ENCODE results near the gene STK32C.

The STK32C gene

GRCh38 chr10:132195366-132196075 is 112.2 kb downstream of the STK32C start:
- no peak for DNase-seq

DNA sequence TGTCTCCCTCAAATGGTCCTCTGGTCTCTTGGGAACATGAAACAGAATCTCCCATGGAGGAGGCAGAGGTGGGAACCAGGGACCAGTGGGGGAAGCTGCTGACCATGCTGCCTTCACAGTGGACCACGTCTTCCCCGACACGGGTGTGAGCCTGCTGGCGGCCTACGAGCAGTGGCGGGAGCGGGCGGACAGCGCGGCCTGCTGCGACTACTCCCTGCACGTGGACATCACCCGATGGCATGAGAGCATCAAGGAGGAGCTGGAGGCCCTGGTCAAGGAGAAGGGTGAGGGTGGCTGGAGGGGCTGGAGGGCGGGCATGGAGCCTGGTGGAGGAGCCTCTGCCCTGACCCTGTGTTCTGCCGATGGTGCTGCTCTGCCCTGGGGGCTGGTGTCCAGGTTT is 113.0 kb downstream of the STK32C start:
- no peak for DNase-seq

- DNase-seq: no peak
These were observed 113.7 kb downstream of the STK32C start for GRCh38 chr10:132193907-132194552.

GRCh38 chr10:132192991-132193665 is 114.6 kb downstream of the STK32C start:
- no peak for DNase-seq

GRCh38 chr10:132192076-132192975 is 115.4 kb downstream of the STK32C start:
- DNase-seq: no peak

- DNase-seq: no peak
These were observed 117.8 kb downstream of the STK32C start for GRCh38 chr10:132189810-132190422.

DNA sequence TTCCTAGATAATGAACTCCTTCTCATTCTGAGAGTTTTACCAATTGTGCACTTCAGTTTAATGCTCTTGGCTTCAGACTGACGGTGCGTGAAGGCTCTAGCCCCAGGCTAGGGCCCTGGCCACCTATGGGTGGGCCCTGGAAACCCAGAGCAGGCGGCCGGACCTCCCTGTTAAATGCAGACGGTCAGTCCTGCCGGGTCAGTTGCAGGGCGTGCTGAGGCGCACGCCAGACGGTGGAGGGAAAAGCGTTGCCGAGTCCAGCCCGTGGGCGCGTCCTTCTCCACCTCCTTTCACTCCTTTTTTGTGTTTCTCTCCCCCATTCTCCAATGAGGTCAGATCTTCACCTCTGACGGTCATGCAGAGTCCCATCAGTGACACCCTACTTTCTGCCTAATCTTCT is 118.7 kb downstream of the STK32C start:
- no peak for DNase-seq

- no peak for DNase-seq
These were observed 119.4 kb downstream of the STK32C start for GRCh38 chr10:132188331-132188730.

DNA sequence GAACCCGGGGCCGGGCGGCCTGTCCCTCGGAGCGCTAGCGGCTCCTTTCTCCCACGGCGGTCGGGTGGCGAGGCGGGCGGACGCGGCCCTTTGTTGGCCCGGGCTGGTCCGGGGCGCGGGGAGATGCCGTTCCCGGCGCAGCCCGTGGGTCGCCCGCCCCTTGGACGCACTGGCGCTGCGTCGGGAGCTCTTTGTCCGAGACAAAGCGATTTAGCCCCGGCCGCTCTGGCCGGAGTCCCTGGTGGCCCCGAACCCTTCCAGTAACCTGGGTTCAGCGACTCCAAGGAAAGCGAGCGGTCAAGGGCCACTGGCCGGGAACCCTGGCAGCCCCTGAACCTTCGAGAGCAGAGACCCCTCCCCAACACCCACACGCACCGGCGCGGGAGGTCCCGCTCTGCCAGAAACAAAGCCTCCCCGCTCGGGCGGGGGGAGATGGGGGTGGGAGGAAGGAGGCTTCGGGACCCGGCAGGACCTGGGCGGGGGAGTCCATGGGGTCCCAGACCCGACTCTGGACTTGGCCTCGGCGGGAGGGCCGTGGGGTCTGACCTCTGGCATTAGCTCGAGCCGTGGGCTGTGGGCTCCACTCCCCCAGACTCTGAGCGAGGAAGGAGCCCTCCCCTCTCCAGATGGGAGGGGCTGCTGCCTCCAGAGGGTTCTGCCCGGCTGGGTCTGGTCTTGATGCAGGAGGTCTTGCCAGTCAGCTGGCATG is 120.2 kb downstream of the STK32C start:
- DNase-seq: no peak

- DNase-seq: peak; percentile 15
These were observed 121.0 kb downstream of the STK32C start, which contains the start of gene DPYSL4 for GRCh38 chr10:132186488-132187429. DPYSL4 (plus strand) TSS chr10:132186948; CDS start chr10:132187064, 116 bp downstream.

- peak; percentile 23 for DNase-seq
These were observed 121.9 kb downstream of the STK32C start for GRCh38 chr10:132185601-132186487.

DNA sequence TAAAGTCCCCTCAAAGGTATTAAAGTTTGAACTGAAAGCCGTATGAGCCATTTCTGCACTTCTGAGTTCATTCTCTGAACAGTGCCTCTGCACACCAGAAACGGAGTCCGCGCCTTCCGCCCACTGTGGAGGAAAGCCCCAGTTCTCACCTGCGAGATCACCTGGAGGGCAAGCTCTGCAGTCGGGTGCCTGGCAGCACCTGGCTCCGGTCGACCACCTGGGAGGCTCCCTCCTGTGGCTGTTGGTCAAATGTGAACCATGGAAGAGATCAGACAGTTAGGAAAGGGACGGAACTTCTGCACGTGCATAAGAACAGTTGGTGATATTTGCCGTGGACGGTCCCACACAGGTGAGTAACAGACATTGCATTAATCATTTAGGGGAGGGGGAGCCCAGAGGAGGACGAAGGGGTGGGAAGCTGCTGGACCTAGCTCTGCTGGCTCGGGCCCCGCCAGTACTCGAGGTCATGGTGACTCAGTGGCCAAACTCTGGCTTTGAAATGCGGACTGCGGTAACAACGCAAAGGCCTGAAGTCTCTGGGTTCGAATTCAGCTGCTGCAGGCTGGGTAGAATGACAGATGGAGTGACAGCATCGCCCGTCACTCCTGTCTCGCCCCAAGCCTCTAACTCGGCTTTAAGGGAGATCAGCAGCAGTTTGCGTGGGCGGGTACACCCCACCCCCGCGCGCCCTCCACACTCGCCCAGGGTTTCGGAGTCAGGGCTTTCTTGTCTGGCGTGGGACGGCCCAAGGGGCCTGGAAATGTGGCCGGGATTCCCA is 122.7 kb downstream of the STK32C start:
- no peak for DNase-seq

- no peak for DNase-seq
These were observed 124.7 kb downstream of the STK32C start for GRCh38 chr10:132183046-132183445.

- no peak for DNase-seq
These were observed 125.2 kb downstream of the STK32C start for GRCh38 chr10:132182591-132182990.

GRCh38 chr10:132181691-132182425 is 125.9 kb downstream of the STK32C start:
- no peak for DNase-seq

- no peak for DNase-seq
These were observed 127.0 kb downstream of the STK32C start for GRCh38 chr10:132180736-132181135.

- DNase-seq: no peak
These were observed 128.0 kb downstream of the STK32C start for GRCh38 chr10:132179551-132180392.
